SHP77 (cell line): ENCODE measurements around the gene NDE1.
A peak's percentile ranks its signal among the peaks of the same experiment; 100 is the strongest.
"Not testable (repeated sequence)": the region's sequence is repeated elsewhere in the genome, so short reads cannot be mapped to it uniquely, and the experiment has no call there.

ENCODE experiments used
- DNase-seq, 2 experiments: peaks; one replicate each; lab custom pipeline; 2025; lab: John Stamatoyannopoulos, UW

Gene NDE1

GRCh38 chr16:15652293-15653001 is 2.4 kb downstream of the NDE1 start:
- no peak for DNase-seq

GRCh38 chr16:15653227-15653626 is 3.2 kb downstream of the NDE1 start:
- DNase-seq = peak in 1 of 2 experiments; percentile 0

- DNase-seq = no peak
These were observed 4.5 kb downstream of the NDE1 start for GRCh38 chr16:15654591-15654990.

DNA sequence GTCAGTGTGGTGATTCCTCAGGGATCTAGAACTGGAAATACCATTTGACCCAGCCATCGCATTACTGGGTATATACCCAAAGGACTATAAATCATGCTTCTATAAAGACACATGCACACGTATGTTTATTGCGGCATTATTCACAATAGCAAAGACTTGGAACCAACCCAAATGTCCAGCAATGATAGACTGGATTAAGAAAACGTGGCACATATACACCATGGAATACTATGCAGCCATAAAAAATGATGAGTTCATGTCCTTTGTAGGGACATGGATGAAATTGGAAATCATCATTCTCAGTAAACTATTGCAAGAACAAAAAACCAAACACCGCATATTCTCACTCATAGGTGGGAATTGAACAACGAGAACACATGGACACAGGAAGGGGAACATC is 5.5 kb downstream of the NDE1 start:
- DNase-seq = not testable (repeated sequence)

DNA sequence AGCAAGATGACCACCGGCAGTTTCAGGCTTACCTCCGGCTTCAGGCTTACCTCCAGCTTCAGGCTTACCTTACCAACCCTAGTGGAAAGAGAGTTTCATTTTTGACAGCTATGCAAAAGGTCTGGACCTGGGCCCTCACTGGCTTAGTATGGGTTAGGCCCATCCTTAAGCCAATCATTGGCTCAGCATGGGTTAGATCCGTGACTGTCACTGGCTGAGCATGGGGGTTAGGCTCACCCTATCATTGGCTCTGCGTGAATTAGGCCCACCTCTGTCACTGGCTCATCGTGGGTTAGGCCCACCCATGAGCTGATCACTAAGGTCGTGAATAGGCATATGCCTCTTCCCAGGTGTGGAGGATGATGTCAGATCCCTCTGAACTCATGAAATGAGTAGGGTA is 8.1 kb downstream of the NDE1 start:
- no peak for DNase-seq

DNA sequence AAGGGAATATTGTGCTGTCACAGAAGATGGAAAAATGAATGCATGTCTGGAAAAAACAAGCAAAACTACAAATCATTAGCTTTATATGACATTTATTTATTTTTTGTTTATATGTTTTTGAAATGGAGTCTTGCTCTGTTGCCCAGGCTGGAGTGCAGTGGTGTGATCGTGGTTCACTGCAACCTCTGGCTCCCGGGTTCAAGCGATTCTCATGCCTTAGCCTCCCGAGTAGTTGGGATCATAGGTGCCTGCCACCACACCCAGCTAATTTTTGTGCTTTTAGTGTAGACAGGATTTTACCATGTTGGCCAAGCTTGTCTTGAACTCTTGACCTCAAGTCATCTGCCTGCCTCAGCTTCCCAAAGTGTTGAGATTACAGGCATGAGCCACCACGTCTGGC is 8.5 kb downstream of the NDE1 start:
- no peak for DNase-seq

GRCh38 chr16:15660203-15660601 is 10.2 kb downstream of the NDE1 start:
- no peak for DNase-seq

DNA sequence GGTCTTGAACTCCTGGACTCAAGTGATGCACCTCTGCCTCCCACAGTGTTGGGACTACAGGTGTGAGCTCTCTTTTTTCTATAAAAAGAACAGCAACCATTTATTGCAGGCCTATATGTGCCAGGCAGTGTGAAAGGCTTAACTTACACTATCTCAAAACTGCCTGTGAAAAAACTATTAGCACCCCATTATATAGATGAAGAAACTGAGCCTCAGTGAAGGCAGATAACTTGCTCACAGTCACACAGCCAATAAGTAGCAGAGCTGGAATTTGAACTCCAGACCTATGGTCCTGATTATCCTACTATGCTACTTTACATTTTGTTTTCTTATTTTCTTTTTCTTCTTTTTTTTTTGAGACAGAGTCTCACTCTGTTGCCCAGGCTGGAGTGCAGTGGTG is 15.1 kb downstream of the NDE1 start:
- DNase-seq = no peak

GRCh38 chr16:15667091-15667742 is 17.2 kb downstream of the NDE1 start:
- DNase-seq = no peak

DNA sequence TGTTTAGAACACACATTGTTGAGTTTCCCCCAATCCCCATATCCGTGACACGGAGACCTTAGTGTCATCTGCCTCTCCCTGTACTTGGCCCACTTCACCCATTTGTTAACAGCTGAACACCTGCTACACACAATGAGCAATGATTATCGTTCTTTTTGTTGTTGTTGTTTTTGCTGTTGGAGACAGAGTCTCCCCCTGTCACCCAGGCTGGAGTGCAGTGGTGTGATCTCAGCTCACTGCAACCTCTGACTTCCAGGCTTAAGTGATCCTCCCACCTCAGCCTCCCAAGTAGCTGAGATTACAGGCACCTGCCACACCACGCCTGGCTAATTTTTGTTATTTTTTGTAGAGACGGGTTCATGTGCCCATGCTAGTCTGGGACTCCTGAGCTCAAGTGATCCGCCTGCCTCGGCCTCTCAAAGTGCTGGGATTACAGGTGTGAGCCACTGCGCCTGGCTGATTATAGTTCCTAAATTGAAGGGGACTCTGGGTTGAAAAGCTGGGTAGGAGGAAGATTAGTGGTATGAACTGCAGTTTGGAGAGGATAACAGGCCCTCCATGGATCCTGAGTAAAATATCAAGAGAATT is 21.6 kb downstream of the NDE1 start:
- no peak for DNase-seq

- not testable (repeated sequence) for DNase-seq
These were observed 22.1 kb downstream of the NDE1 start for GRCh38 chr16:15672127-15672513.

- peak; percentile 45 to 58 for DNase-seq
These were observed 22.6 kb downstream of the NDE1 start for GRCh38 chr16:15672514-15673167.

GRCh38 chr16:15674571-15674970 is 24.5 kb downstream of the NDE1 start:
- DNase-seq = no peak

DNA sequence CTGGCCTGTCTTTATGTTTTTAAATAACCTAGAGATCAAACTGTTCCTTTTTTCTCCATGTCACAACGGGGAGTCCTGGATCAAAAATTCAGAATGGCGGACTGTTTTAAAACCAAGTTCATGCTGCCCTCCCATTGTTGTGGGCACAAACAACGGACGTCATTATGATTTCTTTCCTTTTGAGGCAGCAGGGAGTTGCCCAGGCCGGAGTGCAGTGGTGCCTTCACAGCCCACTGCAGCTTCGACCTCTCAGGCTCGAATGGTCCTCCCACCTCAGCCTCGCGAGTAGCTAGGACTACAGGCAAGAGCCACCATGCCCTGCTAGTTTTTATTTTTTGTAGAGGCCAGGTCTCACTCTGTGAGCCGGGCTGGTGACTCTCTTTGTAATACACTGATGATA is 26.5 kb downstream of the NDE1 start:
- no peak for DNase-seq

GRCh38 chr16:15677447-15677846 is 27.4 kb downstream of the NDE1 start:
- no peak for DNase-seq

DNA sequence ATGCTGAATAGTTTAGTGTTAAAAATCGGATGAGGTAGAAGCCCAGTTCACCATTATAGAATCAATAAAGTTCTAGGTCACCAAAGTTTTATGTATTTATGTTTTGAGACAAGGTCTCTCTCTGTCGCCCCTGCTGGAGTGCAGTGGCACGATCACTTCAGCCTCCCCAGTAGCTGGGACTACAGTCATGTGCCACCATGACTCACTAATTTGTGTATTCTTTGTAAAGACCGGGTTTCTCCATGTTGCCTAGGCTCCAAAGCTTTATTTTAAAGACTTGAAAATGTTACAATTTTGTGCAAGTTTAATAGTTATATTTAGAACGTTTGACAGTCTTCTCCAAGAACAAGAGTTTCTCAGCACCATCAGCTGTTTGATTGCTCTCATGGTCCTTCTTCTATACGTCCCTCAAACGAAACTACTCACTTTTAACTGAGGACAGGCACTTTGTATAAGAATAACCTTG is 32.1 kb downstream of the NDE1 start:
- DNase-seq = no peak

GRCh38 chr16:15686287-15686686 is 36.2 kb downstream of the NDE1 start:
- DNase-seq = no peak

DNA sequence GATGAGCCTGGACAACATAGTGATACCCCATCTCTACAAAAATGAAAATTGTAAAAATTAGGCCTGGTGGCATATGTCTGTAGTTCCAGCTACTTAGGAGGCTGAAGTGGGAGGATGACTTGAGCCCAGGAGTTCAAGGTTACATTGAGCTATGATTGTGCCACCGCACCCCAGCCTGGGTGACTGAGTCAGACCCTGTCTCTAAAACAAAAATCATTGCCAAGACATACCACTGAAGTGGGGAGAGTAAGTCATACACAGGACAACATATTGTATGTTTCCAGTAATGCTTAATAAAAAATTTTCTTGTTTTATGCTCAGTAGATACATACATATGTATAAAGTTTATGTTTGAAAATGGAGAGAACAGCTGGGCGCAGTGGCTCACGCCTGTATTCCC is 39.2 kb downstream of the NDE1 start:
- DNase-seq = no peak

GRCh38 chr16:15690296-15690695 is 40.3 kb downstream of the NDE1 start:
- DNase-seq = no peak

DNA sequence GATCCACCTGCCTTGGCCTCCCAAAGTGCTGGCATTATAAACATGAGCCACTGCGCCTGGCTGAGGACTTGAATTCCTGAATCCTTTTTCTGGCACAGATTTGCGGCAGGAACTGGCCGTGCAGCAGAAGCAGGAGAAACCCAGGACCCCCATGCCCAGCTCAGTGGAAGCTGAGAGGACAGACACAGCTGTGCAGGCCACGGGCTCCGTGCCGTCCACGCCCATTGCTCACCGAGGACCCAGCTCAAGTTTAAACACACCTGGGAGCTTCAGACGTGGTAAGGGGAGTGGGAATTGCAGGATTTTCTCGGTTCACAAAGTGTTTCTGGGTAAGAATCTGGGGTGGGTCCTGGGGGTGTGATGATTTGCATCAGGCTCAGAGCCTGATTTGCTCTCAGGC is 41.0 kb downstream of the NDE1 start:
- no peak for DNase-seq

DNA sequence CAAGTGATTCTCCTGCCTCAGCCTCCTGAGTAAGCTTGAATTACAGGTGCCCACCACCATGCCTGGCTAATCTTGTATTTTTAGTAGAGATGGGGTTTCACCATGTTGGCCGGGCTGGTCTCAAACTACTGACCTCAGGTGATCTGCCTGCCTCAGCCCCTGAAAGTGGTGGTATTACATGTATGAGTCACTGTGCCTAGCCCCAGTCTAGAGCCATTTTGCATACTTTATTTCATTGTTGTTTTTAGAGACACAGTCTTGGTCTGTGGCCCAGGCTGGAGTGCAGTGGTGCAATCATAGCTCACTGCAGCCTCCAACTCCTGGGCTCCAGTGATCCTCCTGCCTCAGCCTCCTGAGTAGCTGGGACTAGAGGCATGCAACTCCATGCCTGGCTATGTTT is 42.5 kb downstream of the NDE1 start:
- DNase-seq = not testable (repeated sequence)

DNA sequence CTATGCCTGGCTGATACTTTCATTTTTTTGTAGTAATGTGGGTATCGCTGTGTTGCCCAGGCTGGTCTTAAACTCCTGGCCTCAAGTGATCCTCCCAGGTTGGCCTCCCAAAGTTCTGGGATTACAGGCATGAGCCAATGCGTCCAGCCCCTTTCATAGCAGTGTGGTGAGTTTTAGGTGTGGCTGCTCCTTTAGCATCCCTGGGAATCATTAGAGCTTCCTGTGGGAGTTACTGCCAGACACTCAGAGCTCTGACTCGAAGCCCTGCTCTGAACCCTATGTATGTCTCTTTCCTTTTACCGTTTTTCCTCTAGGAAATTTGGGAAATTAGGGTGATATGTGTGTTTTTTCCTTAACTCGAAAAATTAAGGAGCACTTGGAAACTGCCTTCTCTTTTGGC is 44.5 kb downstream of the NDE1 start:
- DNase-seq = no peak

GRCh38 chr16:15699819-15700218 is 49.8 kb downstream of the NDE1 start:
- DNase-seq = no peak
